Activated CD4-positive, alpha-beta T cell treated with anti-CD3 and anti-CD28 coated beads for 36 hours (primary cell): Measurements from ENCODE around the gene PI16. TPM values are rescaled to one million over a fixed set of nuclear protein-coding genes. Genes with fewer than 3 reads are reported as not detected.

Experiments
- ATAC-seq: fragments of 200-7000 bp; cut with Tn5 transposase; one replicate; pipeline ENCODE4 v1.10.0; 2021; ENCODE audit warnings: mild to moderate bottlenecking, moderate library complexity
- CTCF ChIA-PET: fragments of 350-600 bp; sonication (Branson Sonifier 250); formaldehyde crosslinking; loops from one replicate; lab custom pipeline; 2021; ENCODE audit warnings: antibody characterized with exemption; lab: Charles Lee
- POLR2A ChIA-PET: fragments of 350-600 bp; sonication (Branson Sonifier 250); formaldehyde crosslinking; loops from one replicate; lab custom pipeline; 2021; ENCODE audit warnings: antibody characterized with exemption, inconsistent platforms; lab: Charles Lee
- DNase-seq: peaks from one replicate; pipeline ENCODE4 v3.0.0-alpha.2; 2020
- H3K27ac Mint-ChIP-seq: one replicate; pipeline ENCODE4 v1.8.0; 2021; ENCODE audit warnings: mixed read lengths
- H3K27me3 Mint-ChIP-seq: one replicate; pipeline ENCODE4 v1.8.0; 2021; ENCODE audit warnings: mixed read lengths
- H3K36me3 Mint-ChIP-seq: one replicate; pipeline ENCODE4 v1.8.0; 2021; ENCODE audit warnings: low read depth, mixed read lengths
- H3K4me1 Mint-ChIP-seq: one replicate; pipeline ENCODE4 v1.8.0; 2021; ENCODE audit warnings: mixed read lengths
- H3K4me3 Mint-ChIP-seq: one replicate; pipeline ENCODE4 v1.8.0; 2021; ENCODE audit warnings: mild to moderate bottlenecking, moderate library complexity, mixed read lengths
- H3K9me3 Mint-ChIP-seq: one replicate; pipeline ENCODE4 v1.8.0; 2021; ENCODE audit warnings: low read depth, mixed read lengths
- intact Hi-C, 2 experiments: fragments of 100-400 bp; cut with DNase I in 1 of 2; cut with micrococcal nuclease in 1 of 2; formaldehyde crosslinking; loops; one replicate each; pipeline versions ENCODE4 v1.14.2 to v1.15.1; 2022 to 2024; cut with DNase I, micrococcal nuclease
- total RNA-seq, 2 experiments: library from RNA; stranded (reverse); gene quantifications; one replicate each; pipeline ENCODE4 v1.2.3, GENCODE V29; 2021

Gene PI16
- total RNA-seq, 2 experiments from 2014 or later: 0.96 to 1.9 TPM

DNA sequence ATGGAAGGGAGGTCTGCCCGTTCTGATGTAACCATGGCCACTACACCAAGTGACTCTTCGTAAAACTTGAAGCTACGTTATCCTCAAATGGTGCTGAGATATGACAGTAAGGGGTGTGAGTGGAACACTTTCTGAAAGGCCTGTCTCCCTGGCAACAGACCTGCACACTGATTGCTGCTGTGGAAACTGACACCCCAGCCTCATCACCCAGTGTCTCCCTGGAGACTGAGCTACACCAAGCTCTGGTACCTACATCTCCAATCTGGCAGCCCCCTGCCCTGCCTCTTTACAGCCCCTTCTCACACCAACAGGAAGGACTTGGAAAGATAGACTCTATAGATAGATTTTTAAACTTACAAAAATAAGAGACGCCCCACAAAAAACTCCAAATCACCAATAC is 13.2 kb downstream of the PI16 start:
- Mint-ChIP-seq H3K27me3 (no peaks in the 10 kb centered on the region), H3K4me1 (peaks cover 23% of the 10 kb centered on the region), H3K27ac (no peak overlapping the region), H3K36me3 (peaks cover 42% of the 10 kb centered on the region), H3K4me3 (no peak overlapping the region), H3K9me3 (no peaks in the 10 kb centered on the region)
- ChIA-PET POLR2A (no interaction called here), CTCF (interaction anchor here (0.6 kb wide), 1 partner anchor 542 kb away, joined by 3 read pairs; no protein-coding TSS in a partner anchor)
- DNase-seq: no peak
- no peak for ATAC-seq
- intact Hi-C loops: no loop called here

DNA sequence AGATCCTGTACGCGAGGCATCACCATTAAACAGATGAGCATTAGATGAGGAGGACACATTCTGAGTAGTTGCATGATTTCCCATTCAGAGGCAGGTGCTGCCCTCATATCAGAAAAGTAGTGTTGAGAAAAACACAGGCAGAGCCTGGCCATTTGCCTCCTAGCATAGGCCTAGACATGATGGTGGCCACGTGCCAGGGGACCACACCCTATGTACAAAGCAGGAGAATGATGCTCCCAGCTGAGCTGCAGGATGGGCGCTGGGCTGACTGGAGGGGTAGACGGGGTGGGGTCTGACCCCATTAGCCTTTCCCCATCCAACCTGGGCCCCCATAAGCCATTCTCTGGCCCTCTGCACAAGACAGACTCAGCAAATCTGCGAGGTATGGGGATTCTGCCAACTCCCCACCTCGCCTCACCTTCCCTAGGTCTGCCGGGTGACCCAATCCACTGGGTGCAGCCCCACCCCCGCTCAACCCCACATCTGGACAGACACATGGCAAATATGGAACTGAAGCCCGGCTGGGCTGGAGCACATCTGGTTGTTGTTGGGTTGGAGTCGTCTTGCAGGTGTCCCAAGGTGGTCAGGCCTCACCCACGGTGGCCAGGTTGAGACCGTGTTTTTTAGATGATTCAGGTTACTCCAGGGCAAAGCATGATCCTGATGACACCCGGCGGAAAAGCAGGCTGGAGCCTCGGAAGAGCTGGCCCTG is 13.9 kb downstream of the PI16 start:
- no peak for DNase-seq
- H3K27ac Mint-ChIP-seq: no peak overlapping the region
- H3K4me1 Mint-ChIP-seq: peaks cover 16% of the 10 kb centered on the region
- POLR2A ChIA-PET: no interaction called here
- intact Hi-C loops: no loop called here
- CTCF ChIA-PET: interaction anchor here (0.6 kb wide), 1 partner anchor 541 kb away, joined by 3 read pairs; no protein-coding TSS in a partner anchor
- no peak overlapping the region for H3K4me3 Mint-ChIP-seq
- H3K27me3 Mint-ChIP-seq: no peaks in the 10 kb centered on the region
- no peak for ATAC-seq
- peaks cover 47% of the 10 kb centered on the region for H3K36me3 Mint-ChIP-seq
- no peaks in the 10 kb centered on the region for H3K9me3 Mint-ChIP-seq

DNA sequence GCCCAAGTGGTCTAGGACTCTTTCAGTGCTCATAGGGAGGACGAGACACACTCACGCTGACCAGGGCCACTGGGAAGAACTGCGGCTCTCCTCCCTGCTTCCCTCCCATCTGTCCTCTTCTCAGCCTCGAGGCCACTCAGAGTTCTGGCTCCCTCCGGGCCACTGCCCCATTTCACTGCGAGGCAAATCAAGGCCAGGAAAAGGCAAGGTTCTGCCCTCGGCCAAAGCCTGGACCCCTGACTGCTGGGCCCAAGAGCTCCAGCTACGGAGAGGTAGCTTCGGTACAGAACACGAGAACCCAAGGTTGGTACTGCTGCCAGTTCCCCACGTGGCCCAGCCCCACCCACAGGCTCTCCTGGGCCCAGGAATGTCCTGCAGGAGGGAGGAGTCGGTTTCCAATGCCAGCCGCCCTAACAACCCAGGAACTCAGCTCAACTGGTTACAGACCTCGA is 14.7 kb downstream of the PI16 start:
- peaks cover 52% of the 10 kb centered on the region for H3K36me3 Mint-ChIP-seq
- H3K9me3 Mint-ChIP-seq: no peaks in the 10 kb centered on the region
- no peak for DNase-seq
- POLR2A ChIA-PET: interaction anchor here (0.6 to 0.7 kb wide), 2 partner anchors 55 to 205 kb away, joined by 3 read pairs; no protein-coding TSS in a partner anchor
- peaks cover 9% of the 10 kb centered on the region for H3K4me1 Mint-ChIP-seq
- CTCF ChIA-PET: interaction anchor here (0.6 to 0.7 kb wide), 2 partner anchors 79 to 193 kb away, joined by 3 read pairs; no protein-coding TSS in a partner anchor
- H3K4me3 Mint-ChIP-seq: no peak overlapping the region
- intact Hi-C loops: no loop called here
- ATAC-seq: no peak
- H3K27ac Mint-ChIP-seq: no peak overlapping the region
- no peaks in the 10 kb centered on the region for H3K27me3 Mint-ChIP-seq

DNA sequence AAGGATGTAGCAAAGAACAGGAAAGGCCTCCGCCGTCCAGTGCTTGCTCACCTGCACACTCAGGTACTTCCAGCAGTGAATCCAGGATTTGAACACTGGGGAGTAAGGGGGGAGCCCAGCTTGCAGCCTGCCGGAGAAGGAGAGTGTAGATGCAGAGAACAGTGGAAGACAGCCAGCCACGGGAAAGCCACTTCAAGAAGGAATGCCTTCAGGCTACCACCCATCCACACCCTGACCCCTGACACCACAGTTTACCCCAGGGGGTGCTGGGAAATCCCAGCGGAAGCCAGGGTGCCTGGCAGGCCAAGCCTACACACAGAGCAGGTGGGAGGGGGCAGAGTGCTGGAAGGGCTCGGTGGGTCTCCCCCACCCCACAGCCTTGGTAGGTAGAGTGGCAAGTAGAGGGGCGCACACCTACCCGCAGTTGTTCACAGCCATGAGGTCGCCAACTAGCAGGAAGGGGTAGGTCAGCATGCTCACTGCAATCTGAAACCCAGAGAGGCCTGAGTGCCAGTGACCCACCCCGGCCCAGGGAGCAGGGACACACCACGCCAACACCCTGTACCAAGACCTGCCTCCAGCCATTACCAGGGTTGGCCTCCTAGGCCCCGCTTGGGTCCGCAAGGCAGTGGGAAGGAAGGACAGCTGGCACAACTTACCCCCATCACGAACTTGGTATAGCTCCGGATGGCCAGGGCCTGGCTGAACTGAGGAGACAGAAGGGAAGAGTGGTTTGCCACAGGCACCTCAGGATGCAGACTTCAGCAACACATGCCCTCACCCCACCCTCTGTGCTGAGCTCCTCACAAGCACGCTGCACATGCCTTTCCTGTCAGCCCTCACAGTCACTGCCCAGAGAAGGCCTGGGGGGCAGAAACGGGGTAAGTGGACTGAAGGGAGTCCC is 15.7 kb downstream of the PI16 start:
- POLR2A ChIA-PET: interaction anchor here (0.6 to 0.9 kb wide), 2 partner anchors 12 to 15 kb away, joined by 3 read pairs; no protein-coding TSS in a partner anchor
- no peaks in the 10 kb centered on the region for H3K4me1 Mint-ChIP-seq
- intact Hi-C loops: no loop called here
- no peak overlapping the region for H3K27ac Mint-ChIP-seq
- no peaks in the 10 kb centered on the region for H3K27me3 Mint-ChIP-seq
- no peak for ATAC-seq
- H3K36me3 Mint-ChIP-seq: peaks cover 61% of the 10 kb centered on the region
- no peak overlapping the region for H3K4me3 Mint-ChIP-seq
- CTCF ChIA-PET: interaction anchor here (0.6 to 0.7 kb wide), 2 partner anchors 80 to 192 kb away, joined by 3 read pairs; no protein-coding TSS in a partner anchor
- no peaks in the 10 kb centered on the region for H3K9me3 Mint-ChIP-seq
- DNase-seq: no peak

DNA sequence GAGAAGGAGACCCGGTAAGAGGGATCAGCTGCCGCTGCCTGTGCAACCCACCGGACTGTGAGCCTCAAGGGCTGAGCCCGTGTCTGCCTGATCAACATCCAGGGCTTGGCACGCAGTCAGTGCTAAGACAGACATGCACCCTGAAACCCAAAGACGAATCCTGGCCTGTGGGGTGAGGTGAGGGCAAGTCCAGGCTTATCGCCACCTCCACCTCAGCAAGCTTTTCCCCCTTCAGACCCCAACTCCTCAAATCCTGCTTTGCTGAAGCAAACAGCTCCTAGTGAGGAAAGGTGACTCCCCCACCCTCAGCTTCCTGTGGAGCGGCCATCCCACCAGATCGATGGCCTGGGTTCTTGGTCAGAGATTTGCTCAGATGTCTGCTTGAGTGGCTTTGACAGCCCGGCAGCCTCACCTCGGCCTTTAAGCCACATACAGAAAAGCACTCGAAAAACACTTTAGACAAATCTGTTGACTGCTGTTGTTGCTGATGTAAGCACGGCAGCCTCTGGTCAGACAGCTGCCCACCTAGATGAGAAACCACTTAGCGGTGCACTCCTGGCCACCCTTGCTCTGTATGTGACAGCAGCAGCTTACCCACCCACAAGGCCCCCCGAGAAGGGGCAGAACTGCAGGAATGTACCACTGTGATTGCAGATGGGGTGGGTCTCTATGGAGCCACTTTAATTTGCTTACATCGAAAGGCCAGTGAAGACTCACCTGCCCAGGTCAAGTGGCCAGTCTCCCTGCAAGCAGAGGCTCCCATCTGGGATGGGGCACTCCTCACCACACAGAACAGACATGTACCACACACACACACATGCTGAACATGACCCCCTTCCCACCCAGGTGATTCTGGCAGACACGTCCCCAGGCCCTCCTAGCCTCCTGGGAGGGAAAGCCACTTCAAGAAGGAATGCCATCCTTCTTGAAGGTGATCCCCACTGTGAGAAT is 16.6 kb downstream of the PI16 start:
- ATAC-seq (no peak), DNase-seq (no peak)
- H3K4me1 Mint-ChIP-seq: no peaks in the 10 kb centered on the region
- POLR2A ChIA-PET: interaction anchor here (0.5 to 0.9 kb wide), 3 partner anchors 11 to 249 kb away, joined by 3 read pairs; no protein-coding TSS in a partner anchor
- intact Hi-C loops: no loop called here
- H3K27me3 Mint-ChIP-seq: no peaks in the 10 kb centered on the region
- no peak overlapping the region for H3K27ac Mint-ChIP-seq
- no peaks in the 10 kb centered on the region for H3K9me3 Mint-ChIP-seq
- CTCF ChIA-PET: no interaction called here
- H3K4me3 Mint-ChIP-seq: no peak overlapping the region
- H3K36me3 Mint-ChIP-seq: peaks cover 68% of the 10 kb centered on the region

DNA sequence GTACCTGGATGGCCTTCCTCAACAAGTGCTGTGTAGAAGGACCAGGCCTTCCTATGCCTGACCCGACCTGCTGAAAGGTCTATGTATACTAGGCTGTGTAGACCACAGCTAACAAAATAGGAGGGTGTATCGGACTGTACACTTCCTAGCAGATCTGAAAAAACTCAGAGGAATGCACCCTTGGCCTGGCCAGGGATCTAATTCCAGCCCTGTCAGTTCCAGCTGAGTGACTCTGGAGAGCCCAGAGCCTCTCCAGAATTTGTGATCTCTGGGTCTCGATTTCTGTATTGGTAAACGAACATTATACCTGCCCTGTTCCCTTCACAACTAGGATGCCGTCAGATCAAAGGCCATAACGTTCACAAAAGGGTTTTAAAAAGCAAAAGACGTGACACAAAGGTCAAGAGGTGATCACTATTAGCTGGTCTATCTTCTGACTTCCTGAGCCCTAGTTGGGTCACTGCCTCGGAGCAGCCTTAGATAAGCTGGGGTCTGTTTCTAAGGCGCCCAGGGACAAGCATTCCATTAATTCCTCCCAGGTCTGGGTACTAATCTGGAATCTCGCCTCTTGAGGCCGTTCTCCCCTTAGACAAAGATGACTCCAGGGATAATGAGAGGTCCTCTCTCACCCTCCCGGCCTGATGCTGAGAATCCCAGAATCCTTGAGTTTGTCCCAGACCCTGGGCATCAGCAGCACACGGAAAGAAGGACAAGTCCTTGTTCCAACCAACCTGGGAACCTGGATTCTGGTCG is 17.6 kb downstream of the PI16 start:
- ChIA-PET CTCF (interaction anchor here (1.1 kb wide), 1 partner anchor 46 kb away, joined by 3 read pairs; no protein-coding TSS in a partner anchor), POLR2A (interaction anchor here (0.5 kb wide), 1 partner anchor 249 kb away, joined by 3 read pairs; no protein-coding TSS in a partner anchor)
- no peaks in the 10 kb centered on the region for H3K9me3 Mint-ChIP-seq
- H3K36me3 Mint-ChIP-seq: peaks cover 74% of the 10 kb centered on the region
- no peak overlapping the region for H3K4me3 Mint-ChIP-seq
- DNase-seq (no peak), ATAC-seq (no peak)
- no peaks in the 10 kb centered on the region for H3K4me1 Mint-ChIP-seq
- intact Hi-C loops: no loop called here
- no peak overlapping the region for H3K27ac Mint-ChIP-seq
- no peaks in the 10 kb centered on the region for H3K27me3 Mint-ChIP-seq

DNA sequence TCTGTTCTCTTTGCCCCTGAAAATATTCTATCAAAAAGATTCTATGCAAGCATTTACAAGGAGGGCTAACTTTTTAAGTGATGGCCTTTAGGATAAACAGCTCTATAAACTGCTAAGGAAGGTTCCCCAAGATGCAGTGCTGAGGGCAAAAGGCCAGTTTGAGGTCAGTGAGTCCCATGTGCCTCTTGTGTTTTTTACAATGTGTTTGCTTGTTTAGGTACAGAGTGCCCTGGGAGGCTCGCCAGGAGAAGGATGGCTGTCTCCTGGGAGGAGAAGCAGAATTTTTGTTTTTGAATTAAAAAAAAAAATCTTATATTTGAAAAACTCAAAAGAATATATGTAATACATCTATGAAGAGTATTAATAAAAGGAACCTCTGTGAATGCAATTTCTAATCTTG is 18.7 kb downstream of the PI16 start:
- Mint-ChIP-seq H3K4me1 (no peaks in the 10 kb centered on the region), H3K36me3 (peaks cover 73% of the 10 kb centered on the region), H3K27me3 (no peaks in the 10 kb centered on the region), H3K27ac (no peak overlapping the region), H3K9me3 (no peaks in the 10 kb centered on the region), H3K4me3 (no peak overlapping the region)
- POLR2A ChIA-PET: no interaction called here
- intact Hi-C loops: no loop called here
- DNase-seq: no peak
- CTCF ChIA-PET: no interaction called here
- ATAC-seq: no peak

DNA sequence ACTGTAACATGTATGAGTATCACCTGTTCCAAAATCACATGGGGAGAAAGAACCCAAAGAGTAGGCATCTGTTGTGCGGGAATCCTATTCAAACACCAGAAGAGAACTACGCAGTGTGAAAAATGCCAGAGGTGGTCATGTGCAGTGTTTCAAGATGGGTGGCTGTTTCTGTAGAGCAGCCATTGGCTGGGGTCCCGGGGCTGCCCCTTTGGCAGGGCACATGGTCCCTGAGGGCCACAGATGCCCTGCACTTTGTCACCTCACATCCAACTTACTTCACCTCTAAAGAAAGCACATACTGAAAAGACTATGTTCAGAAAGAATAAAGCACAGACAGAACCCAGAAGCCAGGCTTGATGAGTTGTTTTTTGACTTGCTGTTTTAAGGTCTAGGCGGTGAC is 19.1 kb downstream of the PI16 start:
- Mint-ChIP-seq H3K27me3 (no peaks in the 10 kb centered on the region), H3K4me1 (no peaks in the 10 kb centered on the region), H3K4me3 (no peak overlapping the region), H3K27ac (no peak overlapping the region), H3K9me3 (no peaks in the 10 kb centered on the region), H3K36me3 (peaks cover 70% of the 10 kb centered on the region)
- ATAC-seq (no peak), DNase-seq (no peak)
- intact Hi-C loops: no loop called here
- POLR2A ChIA-PET: no interaction called here
- CTCF ChIA-PET: no interaction called here

DNA sequence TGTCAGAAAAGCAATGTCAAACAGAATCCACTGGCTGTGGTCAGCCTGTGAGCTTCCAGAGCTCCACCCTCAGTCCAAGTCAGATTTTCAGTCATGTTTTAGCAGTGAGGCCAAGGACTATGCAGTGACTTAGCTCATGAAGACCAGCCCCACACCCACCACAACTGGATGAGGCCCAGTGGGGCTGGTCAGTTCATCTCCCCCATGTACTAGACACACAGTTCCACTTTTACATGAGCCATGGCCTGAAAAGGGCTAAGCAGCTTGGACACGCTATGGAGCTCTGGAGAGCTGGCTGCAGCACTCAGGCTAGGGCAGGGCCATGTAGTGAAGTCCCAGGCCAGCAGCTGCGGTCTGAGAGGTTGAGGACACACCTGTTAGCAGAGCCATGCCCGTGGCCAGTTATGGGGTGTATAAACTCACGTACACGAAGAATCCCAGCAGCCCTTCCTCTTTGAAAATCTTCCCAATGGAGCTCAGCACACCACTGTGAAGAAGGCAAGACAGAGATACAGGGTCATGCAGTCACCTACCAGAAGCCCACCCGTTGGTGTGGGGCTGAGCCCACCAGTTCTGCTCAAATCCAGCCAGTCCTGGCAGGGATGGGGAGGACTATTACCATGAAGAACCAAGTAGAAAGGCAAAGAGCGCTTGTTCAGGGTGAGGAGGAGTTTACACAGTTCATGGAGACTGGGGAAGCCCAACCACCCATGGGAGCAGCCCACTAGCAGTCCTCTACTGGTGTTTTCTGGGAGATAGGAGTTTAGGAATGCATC is 20.9 kb downstream of the PI16 start:
- Mint-ChIP-seq H3K27me3 (no peaks in the 10 kb centered on the region), H3K4me3 (no peak overlapping the region), H3K27ac (no peak overlapping the region), H3K36me3 (peaks cover 68% of the 10 kb centered on the region), H3K4me1 (peaks cover 13% of the 10 kb centered on the region), H3K9me3 (no peaks in the 10 kb centered on the region)
- DNase-seq (no peak), ATAC-seq (no peak)
- POLR2A ChIA-PET: interaction anchor here (1.0 kb wide), 1 partner anchor 11 kb away, joined by 4 read pairs; the partner anchor contains the start of gene MTCH1
- intact Hi-C loops: no loop called here
- CTCF ChIA-PET: interaction anchor here (1.0 to 3.1 kb wide), 2 partner anchors 31 to 43 kb away, joined by 3 to 19 read pairs; no protein-coding TSS in a partner anchor
